ENCODE data around the gene ZFPM1.

DNA sequence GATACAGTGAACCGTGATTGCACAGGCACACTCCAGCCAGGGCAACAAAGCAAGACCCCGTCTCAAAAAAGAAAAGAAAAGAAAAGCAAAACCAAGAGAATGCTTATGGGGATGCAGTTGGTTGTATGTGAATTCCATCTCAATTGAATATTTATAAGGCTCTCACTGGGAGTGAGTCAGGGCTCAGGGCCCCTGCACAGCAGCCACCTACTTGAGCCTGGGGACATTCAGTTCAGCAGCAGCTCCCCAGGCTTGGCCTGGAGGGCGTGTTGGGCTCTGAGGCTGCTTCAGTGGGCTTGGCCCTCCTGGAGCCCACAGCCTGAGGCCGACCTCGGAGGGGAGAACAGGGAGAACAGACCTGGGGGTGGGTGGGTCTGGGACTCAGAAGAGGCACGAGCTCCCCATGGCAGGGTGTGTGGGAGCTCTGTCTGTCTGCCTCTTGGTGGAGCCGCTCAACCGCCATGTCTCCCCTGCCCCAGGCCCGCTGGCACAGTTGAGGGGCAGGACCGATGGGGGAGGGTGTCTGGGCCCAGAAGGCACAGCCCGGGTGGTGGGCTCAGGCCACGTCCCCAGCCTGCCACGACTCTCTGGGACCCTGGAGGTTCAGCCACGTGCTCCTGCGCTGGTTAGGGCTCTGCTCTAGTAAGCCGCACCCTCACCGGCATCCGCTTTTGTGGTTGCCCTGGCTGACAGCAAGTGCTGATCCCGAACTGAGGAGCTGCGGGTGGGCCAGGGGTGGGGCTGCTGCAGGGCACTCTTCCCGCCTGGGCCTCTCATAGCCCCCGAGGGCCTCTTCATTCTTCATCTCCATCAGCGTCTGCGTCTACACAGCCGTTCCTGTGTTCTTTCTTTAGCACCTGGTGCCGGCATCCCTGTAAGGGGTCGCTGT is 24.8 kb downstream of the ZFPM1 start:
- TF ChIP-seq CTCF (conservative IDR thresholded peaks at IDR 0.05) (no peak), ZFX (IDR thresholded peaks at IDR 0.05) (no peak)
